Body of pancreas (tissue), 4 donors: Measurements from ENCODE around the gene GPR3. TPM values are rescaled to one million over a fixed set of nuclear protein-coding genes. Genes with fewer than 3 reads are reported as not detected.

ENCODE experiments used
- ATAC-seq: fragments of 150-250 bp; one replicate; pipeline ENCODE4 v1.9.1; 2016
- DNase-seq, 4 donors: peaks; one replicate each; pipeline ENCODE4 v3.0.0-alpha.2; 2019
- H3K27ac ChIP-seq, 4 donors: fragments of 200-600 bp; sonication (generic); 1 replicate in 3 of 4; 2 replicates in 1 of 4; pipeline versions ENCODE4 v1.5.1 to v1.6.1; 2016 to 2019; ENCODE audit warnings: mild to moderate bottlenecking in 1 of 4, mixed read lengths in 1 of 4, moderate library complexity in 1 of 4
- H3K27me3 ChIP-seq, 2 donors: fragments of 200-600 bp; sonication (generic); one replicate each; pipeline ENCODE4 v1.6.0; 2016; ENCODE audit warnings: mild to moderate bottlenecking in 1 of 2
- H3K36me3 ChIP-seq, 2 donors: fragments of 200-600 bp; sonication (generic); replicated peaks in 1 of 2; 2 replicates each; pipeline ENCODE4 v1.5.1; 2016; ENCODE audit warnings: low read depth in 2 of 2; ENCODE audit not compliant: insufficient read depth in 1 of 2
- H3K4me1 ChIP-seq: fragments of 200-600 bp; sonication (generic); one replicate; pipeline ENCODE4 v1.6.0; 2016
- H3K4me3 ChIP-seq, 2 donors: fragments of 200-600 bp; sonication (generic); 1 replicate in 1 of 2; 2 replicates in 1 of 2; pipeline ENCODE4 v1.5.1; 2016 to 2019
- H3K9me3 ChIP-seq, 3 donors: fragments of 200-600 bp; sonication (generic); 1 replicate in 2 of 3; 2 replicates in 1 of 3; pipeline ENCODE4 v1.5.1; 2016
- CTCF ChIP-seq, 7 experiments: fragments of 450-650 bp in 4 of 7; fragments of 200-600 bp in 3 of 7; sonication (generic) in 3 of 7; IDR thresholded peaks; one replicate each; pipeline ENCODE4 v1.5.1; 2016 to 2019; ENCODE audit warnings: antibody characterized with exemption in 7 of 7
- POLR2A ChIP-seq, 3 donors: fragments of 450-650 bp; IDR thresholded peaks; one replicate each; pipeline ENCODE4 v1.6.1; 2016; ENCODE audit warnings: antibody characterized with exemption in 3 of 3, mild to moderate bottlenecking in 2 of 3
- whole genome bisulfite sequencing, 2 donors: methylation state at CpG; one replicate each; pipeline ENCODE4 v1.1.5; 2017; 5-methylcytosine and 5-hydroxymethylcytosine counted together
- intact Hi-C: fragments of 100-400 bp; cut with DNase I; formaldehyde crosslinking; loops from one replicate; pipeline ENCODE4 v1.15.1; 2023
- total RNA-seq, 2 donors: library from RNA; depleted of rRNA; stranded (reverse); fragments of >200 nt; gene quantifications; one replicate each; pipeline ENCODE4 v1.1.0, GENCODE V29; 2016

GPR3 gene
- total RNA-seq, 2 donors from 2014 or later, result not detected

- Histone ChIP-seq H3K4me3 (no peak overlapping the region), H3K36me3 (no peaks in the 10 kb centered on the region), H3K27ac (no peak overlapping the region), H3K4me1 (peaks cover 45% of the 10 kb centered on the region), H3K27me3 (no peaks in the 10 kb centered on the region), H3K9me3 (no peaks in the 10 kb centered on the region)
- TF ChIP-seq POLR2A (IDR thresholded peaks at IDR 0.05) (no peak), CTCF (IDR thresholded peaks at IDR 0.05) (no peak)
- intact Hi-C loops, result no loop called here
- DNase-seq, result no peak
- ATAC-seq, result no peak
- 89 to 94% methylated on average over 8 of the region's 8 CpGs for WGBS, 2 donors
Observed at GRCh38 chr1:27346357-27346756, 46.1 kb upstream of the GPR3 start.

GRCh38 chr1:27346991-27347624 is 45.3 kb upstream of the GPR3 start:
- Histone ChIP-seq H3K4me1 (peaks cover 41% of the 10 kb centered on the region), H3K27ac (no peak overlapping the region), H3K4me3 (no peak overlapping the region), H3K27me3 (no peaks in the 10 kb centered on the region), H3K36me3 (no peaks in the 10 kb centered on the region), H3K9me3 (no peaks in the 10 kb centered on the region)
- no peak for TF ChIP-seq CTCF (IDR thresholded peaks at IDR 0.05)
- TF ChIP-seq POLR2A (IDR thresholded peaks at IDR 0.05), result no peak
- no peak for ATAC-seq
- 80 to 86% methylated on average over 8 to 13 of the region's 14 CpGs for WGBS, 2 donors
- no peak for DNase-seq
- intact Hi-C loops, result no loop called here

GRCh38 chr1:27348861-27349783 is 43.3 kb upstream of the GPR3 start:
- no peak for TF ChIP-seq CTCF (IDR thresholded peaks at IDR 0.05)
- TF ChIP-seq POLR2A (IDR thresholded peaks at IDR 0.05), result peak in 1 of 3 donors; percentile 6
- Histone ChIP-seq H3K27ac (peak overlapping the region in 3 of 4 donors; percentile 3 to 30 (median 4)), H3K9me3 (no peaks in the 10 kb centered on the region), H3K4me1 (peaks cover 36% of the 10 kb centered on the region), H3K36me3 (no peaks in the 10 kb centered on the region), H3K27me3 (no peaks in the 10 kb centered on the region), H3K4me3 (no peak overlapping the region)
- ATAC-seq (peak; percentile 80), DNase-seq (peak; percentile 61 to 82 (median 80))
- intact Hi-C loops, result no loop called here
- WGBS, 2 donors, result 28 to 65% methylated on average over 18 to 51 of the region's 51 CpGs

GRCh38 chr1:27349784-27350662 is 42.4 kb upstream of the GPR3 start:
- Histone ChIP-seq H3K36me3 (no peaks in the 10 kb centered on the region), H3K4me3 (no peak overlapping the region), H3K27me3 (no peaks in the 10 kb centered on the region), H3K4me1 (peaks cover 29% of the 10 kb centered on the region), H3K27ac (peak overlapping the region in 1 of 4 donors; percentile 3), H3K9me3 (no peaks in the 10 kb centered on the region)
- intact Hi-C loops, result no loop called here
- 52 to 77% methylated on average over 29 to 73 of the region's 84 CpGs for WGBS, 2 donors
- DNase-seq, result peak; percentile 48 to 67 (median 65)
- TF ChIP-seq POLR2A (IDR thresholded peaks at IDR 0.05) (no peak), CTCF (IDR thresholded peaks at IDR 0.05) (no peak)
- ATAC-seq, result peak; percentile 68
